GM18861 (cell line): ENCODE data around the gene PLAC9.

Experiments
- ATAC-seq: cut with Tn5 transposase; IDR thresholded peaks from one replicate; pipeline ENCODE4 v1.9.1; 2021; ENCODE audit not compliant: unreplicated experiment

Gene PLAC9

GRCh38 chr10:80159166-80159873 lies 26.8 kb downstream of the PLAC9 start:
- ATAC-seq: no peak

GRCh38 chr10:80160361-80161320 lies 28.1 kb downstream of the PLAC9 start:
- no peak for ATAC-seq

- ATAC-seq: no peak
Observed at GRCh38 chr10:80161321-80162083, 29.0 kb downstream of the PLAC9 start.

- ATAC-seq: no peak
Observed at GRCh38 chr10:80163741-80164341, 31.3 kb downstream of the PLAC9 start.

GRCh38 chr10:80164596-80164995 lies 32.1 kb downstream of the PLAC9 start:
- no peak for ATAC-seq

- ATAC-seq: no peak
Observed at GRCh38 chr10:80165173-80165572, 32.6 kb downstream of the PLAC9 start.

GRCh38 chr10:80166581-80167470 lies 34.3 kb downstream of the PLAC9 start:
- ATAC-seq: no peak

GRCh38 chr10:80167471-80168161 lies 35.1 kb downstream of the PLAC9 start:
- ATAC-seq: no peak

- no peak for ATAC-seq
Observed at GRCh38 chr10:80168162-80168511, 35.6 kb downstream of the PLAC9 start.

GRCh38 chr10:80168679-80169380 lies 36.3 kb downstream of the PLAC9 start:
- no peak for ATAC-seq

- no peak for ATAC-seq
Observed at GRCh38 chr10:80170026-80170425, 37.5 kb downstream of the PLAC9 start.

GRCh38 chr10:80170641-80171040 lies 38.1 kb downstream of the PLAC9 start:
- no peak for ATAC-seq

GRCh38 chr10:80171248-80171660 lies 38.7 kb downstream of the PLAC9 start:
- no peak for ATAC-seq

GRCh38 chr10:80172896-80173295 lies 40.4 kb downstream of the PLAC9 start:
- no peak for ATAC-seq

GRCh38 chr10:80173466-80173865 lies 40.9 kb downstream of the PLAC9 start:
- ATAC-seq: no peak

GRCh38 chr10:80174641-80175395 lies 42.3 kb downstream of the PLAC9 start:
- no peak for ATAC-seq

- no peak for ATAC-seq
Observed at GRCh38 chr10:80176526-80176925, 44.0 kb downstream of the PLAC9 start.
